GM21515 (cell line): Measurements from ENCODE around the gene FBXL16.

ENCODE experiments used
- ATAC-seq: cut with Tn5 transposase; IDR thresholded peaks from one replicate; pipeline ENCODE4 v1.9.1; 2021; ENCODE audit not compliant: unreplicated experiment

The FBXL16 gene

DNA sequence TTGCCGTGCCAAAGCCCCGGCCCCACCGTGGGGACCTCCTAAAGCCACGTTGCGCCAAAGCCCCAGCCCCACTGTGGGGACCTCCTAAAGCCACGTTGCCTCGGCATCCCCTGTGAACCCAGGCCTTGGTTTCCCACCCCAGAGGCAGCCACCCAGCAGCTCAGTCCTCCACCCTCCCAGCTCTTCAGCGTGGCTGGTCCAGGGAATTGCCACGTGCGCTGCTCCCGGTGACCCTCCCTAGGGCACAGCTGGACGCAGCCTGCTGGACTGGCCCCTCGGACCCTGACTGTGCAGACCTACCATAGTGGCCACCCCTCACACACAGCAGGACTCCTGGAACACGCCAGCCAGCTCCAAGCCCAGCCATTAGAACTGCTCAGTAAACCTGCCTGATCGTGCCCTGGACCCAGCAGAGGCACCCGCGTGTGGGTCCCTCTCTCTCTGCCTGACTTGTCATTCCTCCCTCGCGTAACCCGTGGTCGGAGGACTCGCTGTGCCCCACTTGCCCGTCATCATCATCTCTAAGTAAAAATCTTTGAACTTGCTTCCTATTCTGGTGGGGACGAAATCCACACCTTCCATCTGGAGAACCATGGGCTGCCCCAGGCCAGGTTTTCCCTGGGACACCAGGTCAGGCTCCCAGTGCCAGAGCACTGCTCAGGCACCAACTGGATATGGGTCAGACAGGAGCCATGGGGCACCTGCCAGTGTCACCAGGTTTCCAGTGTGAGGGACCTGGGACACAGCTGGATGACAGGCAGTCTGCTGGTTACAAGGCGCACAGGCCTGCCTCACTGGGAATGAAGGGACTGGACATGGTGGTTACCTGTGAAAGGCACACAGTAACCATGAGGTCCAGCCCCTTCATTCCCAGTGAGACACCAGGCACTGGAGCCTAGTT is 29.6 kb upstream of the FBXL16 start:
- ATAC-seq: no peak

DNA sequence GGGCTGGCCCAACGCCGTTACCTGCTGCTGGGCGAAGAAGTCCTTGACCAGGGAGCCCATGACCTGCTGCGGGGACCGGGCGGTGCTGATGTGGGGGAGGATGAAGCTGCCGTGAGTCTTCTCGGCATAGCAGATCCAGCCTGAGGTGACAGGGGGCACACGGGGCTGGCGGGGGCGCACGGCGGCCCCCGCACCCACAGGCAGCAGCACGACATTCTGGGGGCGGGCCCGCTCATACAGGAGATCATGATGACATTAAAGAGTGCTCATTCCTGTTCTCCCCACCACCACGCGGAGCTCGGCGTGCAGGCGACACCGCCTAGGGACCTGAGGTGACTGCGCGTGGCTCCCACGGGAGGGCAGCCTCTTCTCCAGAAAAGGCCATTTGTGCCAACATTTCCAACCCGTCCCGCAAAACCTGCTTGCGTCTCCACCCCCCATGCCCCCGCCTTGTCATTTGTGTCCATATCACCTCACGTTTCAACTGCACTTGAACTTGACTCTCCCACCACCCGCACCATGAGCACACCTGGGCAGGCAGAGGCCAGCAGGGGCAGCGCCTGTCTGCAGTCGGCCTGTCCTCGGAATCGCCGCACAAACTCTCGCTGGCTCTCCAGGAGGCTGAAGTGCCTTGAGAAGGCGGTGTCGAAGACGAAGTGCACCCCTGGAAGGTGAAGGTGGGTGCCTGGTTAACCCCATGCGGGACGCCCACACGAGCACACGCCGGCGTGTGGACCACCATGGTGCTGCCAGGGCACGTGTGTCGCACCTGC is 28.8 kb upstream of the FBXL16 start:
- ATAC-seq: no peak

DNA sequence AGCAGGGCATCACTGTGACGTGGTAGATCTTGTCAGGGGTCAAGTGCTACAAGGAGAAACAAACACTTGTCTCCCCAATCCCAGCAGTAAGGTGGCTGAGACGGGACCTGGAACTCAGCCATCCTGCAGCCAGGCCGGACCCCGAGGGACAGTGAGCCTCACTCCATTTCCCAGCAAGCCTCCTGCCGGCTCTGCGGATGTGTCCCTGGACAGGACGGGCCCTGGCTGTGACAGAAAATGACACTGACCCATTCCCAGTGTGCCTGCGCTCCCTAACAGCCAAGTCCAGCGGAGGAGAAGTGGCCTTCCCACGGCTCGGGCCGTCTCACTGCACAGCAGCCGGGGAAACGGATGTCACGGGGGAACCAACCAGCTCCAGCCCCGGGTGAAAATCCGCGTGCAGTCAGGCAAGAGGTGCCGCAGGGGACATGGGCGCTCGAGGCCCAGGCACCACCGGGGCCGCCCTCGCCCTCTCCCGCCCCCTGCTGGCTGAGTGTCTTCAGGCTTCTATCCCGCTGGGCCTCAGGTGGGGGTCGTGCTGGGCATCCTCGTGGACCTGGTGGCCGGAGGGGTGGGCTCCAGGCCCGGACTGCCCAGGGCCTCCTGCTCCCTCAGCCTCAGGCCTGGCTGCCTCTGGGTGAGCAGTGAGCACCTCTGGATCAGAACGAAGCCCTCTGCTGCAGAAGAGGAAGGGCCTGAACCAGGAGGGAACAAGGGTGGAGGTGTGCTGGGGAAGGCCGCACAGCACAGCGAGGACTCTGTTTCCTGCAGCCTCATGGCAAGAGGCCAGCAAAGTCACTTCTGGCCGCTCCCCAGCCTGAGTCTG is 28.0 kb upstream of the FBXL16 start:
- ATAC-seq: no peak

DNA sequence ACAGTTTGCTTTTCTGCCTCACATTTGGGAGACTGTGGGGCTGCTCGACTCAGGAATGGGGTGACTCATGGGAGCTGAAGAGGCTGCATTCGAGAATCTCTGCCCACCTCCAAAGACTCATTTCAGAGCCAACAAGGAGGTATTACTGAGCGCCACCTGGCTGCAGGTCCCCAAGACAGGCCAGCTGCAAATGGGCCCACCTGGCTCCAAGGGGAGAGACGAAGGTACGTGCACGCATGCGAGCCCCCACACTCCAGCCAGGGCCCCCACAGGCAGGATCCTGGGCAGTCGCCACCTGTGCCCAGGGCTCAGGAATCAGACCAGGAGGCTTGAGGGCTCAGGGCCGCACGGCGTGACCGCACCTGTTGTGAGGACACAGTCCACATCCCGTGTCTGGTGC is 27.3 kb upstream of the FBXL16 start:
- ATAC-seq: no peak

DNA sequence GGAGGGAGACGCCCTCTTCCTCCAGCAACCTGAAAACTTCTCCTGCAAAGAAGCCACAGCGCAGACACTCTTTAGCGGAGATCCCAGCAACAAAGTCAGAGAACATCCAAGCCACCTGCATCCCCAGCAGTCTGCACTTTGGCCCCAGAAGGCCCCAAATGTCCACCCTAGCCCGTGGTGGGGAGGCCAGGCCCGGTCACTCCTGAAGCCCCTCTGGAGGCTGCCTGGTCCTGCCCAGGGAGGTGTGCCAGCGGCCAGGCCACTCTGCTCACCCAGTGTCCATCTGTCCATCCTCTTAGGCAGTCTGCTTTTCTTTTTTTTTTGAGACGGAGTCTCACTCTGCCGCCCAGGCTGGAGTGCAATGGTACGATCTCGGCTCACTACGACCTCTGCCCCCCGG is 26.7 kb upstream of the FBXL16 start:
- ATAC-seq: no peak

DNA sequence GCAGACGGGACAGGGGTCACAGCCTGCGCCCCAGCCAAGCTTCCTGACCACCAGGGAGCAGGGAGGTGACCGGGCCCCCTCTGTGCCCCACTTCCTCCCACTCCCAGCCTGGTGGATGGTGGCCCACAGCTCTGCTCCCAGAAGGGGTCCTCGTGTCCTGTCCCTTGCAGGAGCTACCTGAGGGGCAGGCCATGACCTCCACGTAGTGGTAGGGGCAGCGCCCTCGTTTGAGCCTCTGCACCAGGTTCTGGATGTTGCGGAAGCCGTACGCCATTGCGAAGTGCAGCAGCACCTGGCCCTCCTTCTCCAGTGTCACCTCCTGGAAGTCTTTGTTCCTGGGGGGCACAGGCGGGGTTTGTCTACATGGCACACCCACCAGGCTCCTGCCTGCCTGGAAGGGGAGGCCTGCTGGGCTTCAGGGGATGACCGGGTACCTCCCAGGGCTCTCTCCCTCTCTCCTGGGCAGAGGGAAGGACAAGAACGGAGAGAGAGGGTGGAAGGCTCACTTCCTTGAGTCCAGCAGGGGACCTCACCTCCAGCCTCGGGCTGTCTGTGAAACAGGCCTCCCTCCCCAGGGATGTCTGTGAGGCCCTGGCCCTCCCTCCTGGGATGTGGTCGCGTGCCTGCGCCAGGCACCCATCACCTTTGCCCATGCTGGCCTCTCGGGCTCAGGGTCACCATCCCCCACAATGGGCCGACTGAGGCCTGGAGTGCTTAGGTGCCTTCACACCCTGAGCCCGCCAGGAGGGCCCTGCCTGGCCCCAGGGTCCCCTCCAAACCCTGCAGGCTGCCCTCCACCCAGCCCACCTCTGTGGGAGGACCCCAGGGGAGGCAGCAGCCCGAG is 25.3 kb upstream of the FBXL16 start:
- ATAC-seq: no peak

GRCh38 chr16:729768-730665 is 24.4 kb upstream of the FBXL16 start:
- ATAC-seq: no peak

- ATAC-seq: no peak
These were observed 23.5 kb upstream of the FBXL16 start for GRCh38 chr16:728890-729744.

- ATAC-seq: no peak
These were observed 22.7 kb upstream of the FBXL16 start for GRCh38 chr16:728131-728889.

DNA sequence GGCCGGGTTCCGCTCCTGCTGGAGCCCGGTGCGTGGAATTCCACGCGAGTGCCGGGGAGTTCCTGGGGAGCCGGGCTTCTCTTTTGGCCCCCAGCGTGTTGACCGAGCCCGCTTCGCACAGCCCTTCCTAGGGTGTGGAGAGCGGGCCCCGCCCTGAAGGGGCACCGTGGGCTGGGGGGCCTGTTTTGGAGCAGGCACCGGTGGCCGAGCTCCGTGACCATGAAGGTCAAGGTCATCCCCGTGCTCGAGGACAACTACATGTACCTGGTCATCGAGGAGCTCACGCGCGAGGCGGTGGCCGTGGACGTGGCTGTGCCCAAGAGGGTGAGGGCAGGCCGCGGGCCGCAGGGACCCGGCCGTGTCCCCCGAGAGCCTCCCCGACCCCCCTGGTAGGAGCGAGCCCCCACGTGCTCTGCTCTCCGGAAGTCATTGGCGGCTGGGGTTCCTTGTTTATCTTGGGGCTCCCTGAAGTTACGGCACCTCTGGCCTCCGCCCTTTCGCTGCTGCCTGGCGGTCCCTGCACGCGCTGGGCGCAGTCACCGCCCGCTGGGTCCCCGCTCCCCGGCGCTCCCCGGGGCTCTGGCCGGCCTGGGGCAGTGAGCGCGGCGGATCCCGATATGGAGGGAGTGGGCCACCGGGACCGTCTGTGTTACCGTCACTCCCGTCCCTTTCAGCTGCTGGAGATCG is 21.8 kb upstream of the FBXL16 start:
- ATAC-seq: no peak

- no peak for ATAC-seq
These were observed 21.1 kb upstream of the FBXL16 start, which contains the start of the genes CCDC78 and HAGHL for GRCh38 chr16:726438-727290. CCDC78 (minus strand) TSS chr16:726443; CDS start chr16:726367, 76 bp downstream. HAGHL (plus strand) TSS chr16:727106; CDS start chr16:727510, 404 bp downstream.

GRCh38 chr16:726188-726437 is 20.5 kb upstream of the FBXL16 start:
- no peak for ATAC-seq

DNA sequence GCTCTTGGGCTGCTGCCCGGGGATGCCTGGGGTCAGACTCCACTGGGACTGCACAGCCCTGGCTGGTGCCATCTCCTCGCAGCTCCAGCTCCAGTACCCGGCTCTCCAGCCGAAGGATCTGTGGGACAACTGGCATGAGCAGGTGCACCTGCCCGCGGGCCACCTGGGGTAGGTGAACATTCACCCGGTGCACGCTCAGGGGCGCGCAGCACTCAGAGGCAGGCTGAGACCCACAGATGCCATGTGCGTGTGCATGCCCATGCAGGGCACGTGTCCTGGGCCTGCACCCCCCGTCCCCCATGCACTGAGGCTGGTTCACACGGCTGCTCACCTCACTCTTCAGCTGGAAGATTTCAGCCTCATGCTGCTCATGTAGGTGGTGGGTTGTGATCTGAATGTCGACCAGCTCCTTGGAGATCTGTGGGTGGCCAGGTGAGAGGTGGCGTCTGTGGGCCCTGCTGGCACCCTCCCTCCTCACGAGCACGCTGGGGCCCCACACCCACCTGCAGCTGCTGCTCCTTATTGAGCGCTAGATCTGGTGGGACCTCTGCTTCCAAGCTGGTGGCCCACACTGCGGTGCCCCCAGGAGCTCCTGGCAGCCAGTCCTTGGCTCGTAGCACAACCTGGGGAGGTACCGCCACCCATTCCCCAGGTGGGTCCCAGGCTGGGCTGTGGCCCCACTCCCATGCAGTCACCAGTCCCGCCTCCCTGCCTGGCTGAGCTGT is 20.0 kb upstream of the FBXL16 start:
- ATAC-seq: no peak

GRCh38 chr16:725041-725376 is 19.4 kb upstream of the FBXL16 start:
- ATAC-seq: no peak

DNA sequence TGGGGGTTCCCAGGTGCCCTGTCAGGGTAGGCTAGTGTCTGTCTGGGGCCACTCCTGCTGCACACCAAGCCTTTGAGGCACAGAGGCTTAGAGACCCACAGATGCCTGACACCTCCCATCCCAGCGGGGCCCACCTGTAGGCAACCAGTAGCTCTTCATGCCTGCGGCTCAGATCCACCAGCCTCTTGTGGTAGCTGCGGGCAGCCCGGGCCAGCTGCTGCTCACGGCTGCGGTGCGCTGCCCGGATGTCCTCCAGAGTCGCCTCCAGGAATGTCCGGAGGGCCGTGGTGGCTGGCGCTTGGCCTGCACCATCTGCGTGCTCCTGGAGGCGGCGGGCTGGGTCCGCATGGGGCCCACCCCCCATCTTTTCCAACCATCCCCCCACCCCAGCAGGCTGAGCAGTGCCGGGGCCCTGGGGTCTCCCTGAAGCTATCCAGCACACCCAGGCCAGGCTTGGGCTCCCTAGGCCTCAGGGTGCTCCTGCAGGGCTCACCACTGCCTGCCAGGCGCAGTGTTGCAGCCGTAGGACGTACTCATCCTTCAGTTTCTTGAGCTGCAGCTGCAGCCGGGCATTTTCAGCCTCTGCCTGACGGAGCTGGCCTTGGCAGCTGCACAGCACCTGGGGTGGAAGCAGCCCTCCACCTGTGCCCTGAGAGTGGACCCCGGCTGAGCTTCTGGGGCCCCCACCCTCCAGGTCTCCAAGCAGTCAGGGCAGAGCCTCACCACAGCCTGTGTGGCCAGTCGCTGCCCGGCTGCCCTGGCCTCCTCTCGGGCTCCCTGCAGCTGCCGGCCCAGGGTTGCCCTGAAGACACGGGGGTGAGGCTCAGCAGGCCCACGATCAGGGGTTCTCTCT is 18.8 kb upstream of the FBXL16 start:
- no peak for ATAC-seq
